GM18507 (cell line): ENCODE data around the gene CHD5.

Source experiments
- DNase-seq: peaks from one replicate; pipeline ENCODE4 v3.0.0; 2011; ENCODE audit warnings: low read depth; ENCODE audit not compliant: insufficient read length; ENCODE audit errors: extremely low spot score
- FAIRE-seq: peaks from 2 replicates; lab custom pipeline; 2011; peaks lifted over from hg19 to GRCh38; lab: Jason Lieb, UNC

Gene CHD5

GRCh38 chr1:6053206-6053546, 126.9 kb downstream of the CHD5 start:
- DNase-seq (no peak), FAIRE-seq (no peak)

DNA sequence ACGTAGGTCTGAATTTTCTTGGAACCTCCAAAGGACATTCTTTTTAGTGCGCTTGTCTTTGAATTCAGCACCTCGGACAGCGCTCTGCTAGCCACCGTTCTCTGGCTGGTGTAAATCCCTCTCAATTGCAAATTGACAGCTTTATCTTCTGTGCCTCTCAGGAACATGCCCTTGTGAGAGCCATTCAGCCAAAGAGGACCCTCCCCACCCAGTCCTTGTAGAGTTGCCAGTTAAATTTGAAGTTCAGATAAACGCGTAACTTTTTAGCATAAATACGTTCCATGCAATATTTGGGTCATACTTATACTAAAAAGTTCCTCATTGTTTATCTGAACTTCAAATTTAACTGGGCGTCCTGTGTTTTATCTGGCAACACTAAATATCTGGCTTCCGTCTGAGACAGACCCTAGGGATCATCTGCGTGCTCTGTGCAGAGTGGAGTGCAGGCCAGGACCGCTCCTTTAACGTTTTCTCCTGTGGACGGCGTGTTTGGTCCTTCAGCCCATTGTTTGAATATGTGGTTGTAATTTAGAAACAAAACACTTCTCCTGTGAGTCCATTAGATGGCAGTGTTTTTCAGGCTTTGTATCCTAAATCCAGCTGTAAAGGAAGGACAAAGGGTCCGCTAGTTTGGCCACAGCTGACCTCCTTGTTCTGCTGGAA, 127.4 kb downstream of the CHD5 start:
- no peak for DNase-seq
- no peak for FAIRE-seq
